Measurements from ENCODE around the gene STK32B. TPM values are rescaled to one million over a fixed set of nuclear protein-coding genes. Genes with fewer than 3 reads are reported as not detected.

STK32B gene
- total and polyA plus RNA-seq, 4 donors: 0.02 to 0.28 (median 0.08) TPM; not detected in 1

DNA sequence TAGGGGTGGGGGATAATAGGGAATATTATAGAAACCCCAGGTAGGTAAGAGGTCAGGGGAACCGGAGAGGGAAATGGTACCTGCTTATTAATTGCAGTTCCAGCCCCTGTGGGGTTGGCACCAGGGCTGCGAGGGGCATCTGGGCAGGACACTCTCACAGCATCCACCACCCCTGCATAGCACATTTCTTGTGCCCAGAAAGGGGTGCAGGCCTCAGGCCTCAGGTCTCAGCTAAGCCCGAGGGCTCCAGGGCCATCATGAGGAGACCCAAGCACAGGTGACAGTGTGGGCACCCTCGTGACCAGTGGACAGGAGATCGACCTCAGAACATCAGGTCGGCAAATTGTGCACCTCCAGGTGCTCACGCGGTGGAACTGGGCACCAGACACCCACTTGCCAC, 492.4 kb downstream of the STK32B start:
- TF ChIP-seq, protein P1, sequence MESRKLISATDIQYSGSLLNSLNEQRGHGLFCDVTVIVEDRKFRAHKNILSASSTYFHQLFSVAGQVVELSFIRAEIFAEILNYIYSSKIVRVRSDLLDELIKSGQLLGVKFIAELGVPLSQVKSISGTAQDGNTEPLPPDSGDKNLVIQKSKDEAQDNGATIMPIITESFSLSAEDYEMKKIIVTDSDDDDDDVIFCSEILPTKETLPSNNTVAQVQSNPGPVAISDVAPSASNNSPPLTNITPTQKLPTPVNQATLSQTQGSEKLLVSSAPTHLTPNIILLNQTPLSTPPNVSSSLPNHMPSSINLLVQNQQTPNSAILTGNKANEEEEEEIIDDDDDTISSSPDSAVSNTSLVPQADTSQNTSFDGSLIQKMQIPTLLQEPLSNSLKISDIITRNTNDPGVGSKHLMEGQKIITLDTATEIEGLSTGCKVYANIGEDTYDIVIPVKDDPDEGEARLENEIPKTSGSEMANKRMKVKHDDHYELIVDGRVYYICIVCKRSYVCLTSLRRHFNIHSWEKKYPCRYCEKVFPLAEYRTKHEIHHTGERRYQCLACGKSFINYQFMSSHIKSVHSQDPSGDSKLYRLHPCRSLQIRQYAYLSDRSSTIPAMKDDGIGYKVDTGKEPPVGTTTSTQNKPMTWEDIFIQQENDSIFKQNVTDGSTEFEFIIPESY (IDR thresholded peaks at IDR 0.05): no peak
- TF ChIP-seq FOXA1 (IDR thresholded peaks at IDR 0.05) (no peak), RAD21 (IDR thresholded peaks at IDR 0.05) (no peak)
- TF ChIP-seq, protein P2, sequence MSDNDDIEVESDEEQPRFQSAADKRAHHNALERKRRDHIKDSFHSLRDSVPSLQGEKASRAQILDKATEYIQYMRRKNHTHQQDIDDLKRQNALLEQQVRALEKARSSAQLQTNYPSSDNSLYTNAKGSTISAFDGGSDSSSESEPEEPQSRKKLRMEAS (IDR thresholded peaks at IDR 0.05): no peak
- Histone ChIP-seq H3K9ac (ENCODE audit: low read depth in 1 of 2, low read length in 2 of 2) (no peak overlapping the region), H3K4me3 (ENCODE audit: low read depth in 1 of 3, low read length in 3 of 3) (no peak overlapping the region), H3K36me3 (ENCODE audit: control insufficient read depth in 4 of 4, insufficient read depth in 3 of 4, low read depth in 1 of 4, low read length in 3 of 4) (no peaks in the 10 kb centered on the region), H3K9me3 (ENCODE audit: control insufficient read depth in 4 of 4, low read length in 3 of 4) (no peaks in the 10 kb centered on the region), H3K4me1 (ENCODE audit: control insufficient read depth in 4 of 4, insufficient read depth in 4 of 4, low read length in 3 of 4) (no peaks in the 10 kb centered on the region), H3K27me3 (ENCODE audit: control insufficient read depth in 4 of 4, insufficient read depth in 4 of 4, low read length in 3 of 4) (peaks cover 0 to 4% (median 0%) of the 10 kb centered on the region in 4 donors), H3K27ac (ENCODE audit: low read depth in 1 of 2, low read length in 2 of 2) (no peak overlapping the region)
- no peak for DNase-seq (ENCODE audit: low spot score)
- WGBS: 91% methylated on average over 8 of the region's 8 CpGs

DNA sequence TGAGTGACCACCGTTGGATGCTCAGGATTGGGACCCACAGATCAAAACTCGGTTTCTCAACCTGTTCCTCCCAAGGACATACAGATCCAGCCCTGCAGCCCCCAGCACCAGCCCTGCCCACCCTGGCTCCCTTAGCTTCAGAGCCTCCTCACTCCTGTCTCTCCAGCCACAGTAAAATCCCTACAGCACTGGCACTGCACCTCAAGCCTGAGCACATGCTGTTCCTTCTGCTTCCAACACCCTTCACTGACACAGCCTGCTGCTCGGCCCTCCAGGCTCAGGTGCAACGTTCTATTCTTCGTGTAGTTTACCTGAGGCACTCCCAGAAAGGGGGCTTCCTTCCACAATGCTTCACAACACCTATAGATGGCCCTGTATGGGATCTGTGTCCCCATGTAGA, 493.5 kb downstream of the STK32B start:
- H3K4me1 ChIP-seq (ENCODE audit: control insufficient read depth in 4 of 4, insufficient read depth in 4 of 4, low read length in 3 of 4): no peaks in the 10 kb centered on the region

DNA sequence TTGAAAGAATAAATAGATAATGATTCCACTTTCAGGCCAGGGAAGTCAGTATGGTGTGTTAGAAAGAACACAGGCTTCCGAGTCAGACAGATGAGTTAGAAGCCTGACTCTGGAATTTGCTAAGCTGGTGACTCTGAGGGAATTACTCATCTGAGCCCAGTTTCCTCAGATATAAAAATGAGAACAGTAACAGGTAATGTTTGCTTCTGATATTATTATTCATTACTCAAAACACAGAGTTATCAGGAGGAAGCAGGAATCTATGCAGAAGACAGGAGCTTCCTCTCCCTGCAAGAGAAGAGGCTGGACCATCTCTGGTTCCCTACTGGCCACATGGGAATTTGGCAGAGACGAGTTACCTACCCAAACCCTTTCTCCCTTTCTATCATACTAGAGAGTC, 494.0 kb downstream of the STK32B start:
- no peak for DNase-seq (ENCODE audit: low spot score)
- no peaks in the 10 kb centered on the region for H3K36me3 ChIP-seq (ENCODE audit: control insufficient read depth in 4 of 4, insufficient read depth in 3 of 4, low read depth in 1 of 4, low read length in 3 of 4)
- peaks cover 0 to 4% (median 0%) of the 10 kb centered on the region in 4 donors for H3K27me3 ChIP-seq (ENCODE audit: control insufficient read depth in 4 of 4, insufficient read depth in 4 of 4, low read length in 3 of 4)
- H3K9ac ChIP-seq (ENCODE audit: low read depth in 1 of 2, low read length in 2 of 2): no peak overlapping the region
- H3K4me1 ChIP-seq (ENCODE audit: control insufficient read depth in 4 of 4, insufficient read depth in 4 of 4, low read length in 3 of 4): no peaks in the 10 kb centered on the region
- no peak overlapping the region for H3K4me3 ChIP-seq (ENCODE audit: low read depth in 1 of 3, low read length in 3 of 3)
- H3K27ac ChIP-seq (ENCODE audit: low read depth in 1 of 2, low read length in 2 of 2): no peak overlapping the region
- no peaks in the 10 kb centered on the region for H3K9me3 ChIP-seq (ENCODE audit: control insufficient read depth in 4 of 4, low read length in 3 of 4)
- 69% methylated on average over 2 of the region's 2 CpGs for WGBS
- TF ChIP-seq YY1 (IDR thresholded peaks at IDR 0.05) (no peak), NR2F2 (IDR thresholded peaks at IDR 0.05) (no peak), FOXA1 (IDR thresholded peaks at IDR 0.05) (no peak), JUND (IDR thresholded peaks at IDR 0.05) (no peak), SP1 (IDR thresholded peaks at IDR 0.05) (no peak), RXRA (IDR thresholded peaks at IDR 0.05) (no peak), RAD21 (IDR thresholded peaks at IDR 0.05) (no peak), FOXA2 (IDR thresholded peaks at IDR 0.05) (no peak)
- TF ChIP-seq, protein P2 (IDR thresholded peaks at IDR 0.05): no peak
- TF ChIP-seq, protein P3, sequence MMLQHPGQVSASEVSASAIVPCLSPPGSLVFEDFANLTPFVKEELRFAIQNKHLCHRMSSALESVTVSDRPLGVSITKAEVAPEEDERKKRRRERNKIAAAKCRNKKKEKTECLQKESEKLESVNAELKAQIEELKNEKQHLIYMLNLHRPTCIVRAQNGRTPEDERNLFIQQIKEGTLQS (IDR thresholded peaks at IDR 0.05): no peak
- TF ChIP-seq, protein P4, sequence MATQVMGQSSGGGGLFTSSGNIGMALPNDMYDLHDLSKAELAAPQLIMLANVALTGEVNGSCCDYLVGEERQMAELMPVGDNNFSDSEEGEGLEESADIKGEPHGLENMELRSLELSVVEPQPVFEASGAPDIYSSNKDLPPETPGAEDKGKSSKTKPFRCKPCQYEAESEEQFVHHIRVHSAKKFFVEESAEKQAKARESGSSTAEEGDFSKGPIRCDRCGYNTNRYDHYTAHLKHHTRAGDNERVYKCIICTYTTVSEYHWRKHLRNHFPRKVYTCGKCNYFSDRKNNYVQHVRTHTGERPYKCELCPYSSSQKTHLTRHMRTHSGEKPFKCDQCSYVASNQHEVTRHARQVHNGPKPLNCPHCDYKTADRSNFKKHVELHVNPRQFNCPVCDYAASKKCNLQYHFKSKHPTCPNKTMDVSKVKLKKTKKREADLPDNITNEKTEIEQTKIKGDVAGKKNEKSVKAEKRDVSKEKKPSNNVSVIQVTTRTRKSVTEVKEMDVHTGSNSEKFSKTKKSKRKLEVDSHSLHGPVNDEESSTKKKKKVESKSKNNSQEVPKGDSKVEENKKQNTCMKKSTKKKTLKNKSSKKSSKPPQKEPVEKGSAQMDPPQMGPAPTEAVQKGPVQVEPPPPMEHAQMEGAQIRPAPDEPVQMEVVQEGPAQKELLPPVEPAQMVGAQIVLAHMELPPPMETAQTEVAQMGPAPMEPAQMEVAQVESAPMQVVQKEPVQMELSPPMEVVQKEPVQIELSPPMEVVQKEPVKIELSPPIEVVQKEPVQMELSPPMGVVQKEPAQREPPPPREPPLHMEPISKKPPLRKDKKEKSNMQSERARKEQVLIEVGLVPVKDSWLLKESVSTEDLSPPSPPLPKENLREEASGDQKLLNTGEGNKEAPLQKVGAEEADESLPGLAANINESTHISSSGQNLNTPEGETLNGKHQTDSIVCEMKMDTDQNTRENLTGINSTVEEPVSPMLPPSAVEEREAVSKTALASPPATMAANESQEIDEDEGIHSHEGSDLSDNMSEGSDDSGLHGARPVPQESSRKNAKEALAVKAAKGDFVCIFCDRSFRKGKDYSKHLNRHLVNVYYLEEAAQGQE (IDR thresholded peaks at IDR 0.05): no peak
- TF ChIP-seq, protein P5, sequence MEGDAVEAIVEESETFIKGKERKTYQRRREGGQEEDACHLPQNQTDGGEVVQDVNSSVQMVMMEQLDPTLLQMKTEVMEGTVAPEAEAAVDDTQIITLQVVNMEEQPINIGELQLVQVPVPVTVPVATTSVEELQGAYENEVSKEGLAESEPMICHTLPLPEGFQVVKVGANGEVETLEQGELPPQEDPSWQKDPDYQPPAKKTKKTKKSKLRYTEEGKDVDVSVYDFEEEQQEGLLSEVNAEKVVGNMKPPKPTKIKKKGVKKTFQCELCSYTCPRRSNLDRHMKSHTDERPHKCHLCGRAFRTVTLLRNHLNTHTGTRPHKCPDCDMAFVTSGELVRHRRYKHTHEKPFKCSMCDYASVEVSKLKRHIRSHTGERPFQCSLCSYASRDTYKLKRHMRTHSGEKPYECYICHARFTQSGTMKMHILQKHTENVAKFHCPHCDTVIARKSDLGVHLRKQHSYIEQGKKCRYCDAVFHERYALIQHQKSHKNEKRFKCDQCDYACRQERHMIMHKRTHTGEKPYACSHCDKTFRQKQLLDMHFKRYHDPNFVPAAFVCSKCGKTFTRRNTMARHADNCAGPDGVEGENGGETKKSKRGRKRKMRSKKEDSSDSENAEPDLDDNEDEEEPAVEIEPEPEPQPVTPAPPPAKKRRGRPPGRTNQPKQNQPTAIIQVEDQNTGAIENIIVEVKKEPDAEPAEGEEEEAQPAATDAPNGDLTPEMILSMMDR (IDR thresholded peaks at IDR 0.05; ENCODE audit: low read depth, low read length, missing input control): no peak

More for the DNA sequence above, 493.5 kb downstream of the STK32B start:
- Histone ChIP-seq H3K27me3 (ENCODE audit: control insufficient read depth in 4 of 4, insufficient read depth in 4 of 4, low read length in 3 of 4) (peaks cover 0 to 4% (median 0%) of the 10 kb centered on the region in 4 donors), H3K4me3 (ENCODE audit: low read depth in 1 of 3, low read length in 3 of 3) (no peak overlapping the region), H3K9ac (ENCODE audit: low read depth in 1 of 2, low read length in 2 of 2) (no peak overlapping the region), H3K36me3 (ENCODE audit: control insufficient read depth in 4 of 4, insufficient read depth in 3 of 4, low read depth in 1 of 4, low read length in 3 of 4) (no peaks in the 10 kb centered on the region), H3K27ac (ENCODE audit: low read depth in 1 of 2, low read length in 2 of 2) (no peak overlapping the region), H3K9me3 (ENCODE audit: control insufficient read depth in 4 of 4, low read length in 3 of 4) (no peaks in the 10 kb centered on the region)
- no peak for TF ChIP-seq NR2F2 (IDR thresholded peaks at IDR 0.05)
- TF ChIP-seq RAD21 (IDR thresholded peaks at IDR 0.05): no peak
- TF ChIP-seq, protein P4 (IDR thresholded peaks at IDR 0.05): no peak
- TF ChIP-seq FOXA2 (IDR thresholded peaks at IDR 0.05): no peak
- no peak for TF ChIP-seq SP1 (IDR thresholded peaks at IDR 0.05)
- WGBS: 82% methylated on average over 5 of the region's 5 CpGs
- no peak for DNase-seq (ENCODE audit: low spot score)

All from liver (tissue), 9 donors.